H1 (cell line): ENCODE results near the gene HSPBP1. TPM values are rescaled to one million over a fixed set of nuclear protein-coding genes. Genes with fewer than 3 reads are reported as not detected.
A peak's percentile ranks its signal among the peaks of the same experiment; 100 is the strongest.

Experiments used
- CTCF ChIA-PET: fragments of 300-600 bp; sonication (Branson Sonifier 250); formaldehyde crosslinking; loops from one replicate; lab custom pipeline; 2021; ENCODE audit not compliant: partially characterized antibody; lab: Charles Lee
- POLR2A ChIA-PET: fragments of 300-600 bp; sonication (Branson Sonifier 250); formaldehyde crosslinking; loops from one replicate; lab custom pipeline; 2021; ENCODE audit warnings: inconsistent platforms; ENCODE audit not compliant: partially characterized antibody; lab: Charles Lee
- DNase-seq, 2 experiments: peaks; one replicate each; pipeline versions ENCODE4 v3.0.0 to v3.0.0-alpha.2; 2010 to 2022; ENCODE audit warnings: low spot score in 2 of 2, low read depth in 1 of 2, mixed read lengths in 1 of 2
- FAIRE-seq: peaks from 2 replicates; lab custom pipeline; 2011; peaks lifted over from hg19 to GRCh38; lab: Jason Lieb, UNC
- H2AFZ ChIP-seq: 2 replicates; pipeline ENCODE4 v1.8.1; 2012; ENCODE audit warnings: low read length, inconsistent platforms
- H2AK5ac ChIP-seq: 2 replicates; pipeline ENCODE4 v1.6.1; 2013; ENCODE audit warnings: low read depth, low read length
- H2BK120ac ChIP-seq: replicated peaks from 2 replicates; pipeline ENCODE3; 2013; ENCODE audit warnings: low read depth, low read length, inconsistent platforms
- H2BK12ac ChIP-seq: 2 replicates; pipeline ENCODE4 v1.6.1; 2013; ENCODE audit warnings: low read depth, low read length
- H2BK15ac ChIP-seq: 2 replicates; pipeline ENCODE4 v1.6.1; 2013; ENCODE audit warnings: low read length
- H2BK20ac ChIP-seq: 2 replicates; pipeline ENCODE4 v1.6.1; 2013; ENCODE audit warnings: low read length
- H2BK5ac ChIP-seq: 2 replicates; pipeline ENCODE4 v1.6.1; 2013; ENCODE audit warnings: low read depth, low read length
- H3K14ac ChIP-seq: 2 replicates; pipeline ENCODE4 v1.6.1; 2013; ENCODE audit warnings: inconsistent platforms; ENCODE audit not compliant: insufficient read length
- H3K18ac ChIP-seq: 2 replicates; pipeline ENCODE4 v1.6.1; 2013; ENCODE audit warnings: low read length; ENCODE audit errors: extremely low read depth
- H3K23ac ChIP-seq: 2 replicates; pipeline ENCODE4 v1.6.1; 2013; ENCODE audit warnings: inconsistent platforms; ENCODE audit not compliant: insufficient read length
- H3K23me2 ChIP-seq: 2 replicates; pipeline ENCODE4 v1.6.1; 2013; ENCODE audit warnings: low read depth, low read length
- H3K27ac ChIP-seq: 2 replicates; pipeline ENCODE4 v1.6.1; 2011; ENCODE audit warnings: low read depth, low read length, inconsistent platforms
- H3K27me3 ChIP-seq, 4 experiments: replicated peaks in 1 of 4; 1 replicate in 1 of 4; 2 replicates in 3 of 4; pipeline versions ENCODE4 v1.6.1 to v1.8.1; 2011 to 2013; ENCODE audit warnings: low read length in 3 of 4, mild to moderate bottlenecking in 3 of 4, inconsistent platforms in 2 of 4, mixed read lengths in 2 of 4, moderate library complexity in 1 of 4; ENCODE audit not compliant: control insufficient read depth in 3 of 4, insufficient read depth in 3 of 4; ENCODE audit errors: extremely low read depth in 1 of 4
- H3K36me3 ChIP-seq, 4 experiments: 2 replicates each; pipeline versions ENCODE4 v1.6.1 to v1.8.1; 2011 to 2013; ENCODE audit warnings: mild to moderate bottlenecking in 4 of 4, low read length in 3 of 4, moderate library complexity in 2 of 4, control low read depth in 1 of 4, inconsistent platforms in 1 of 4; ENCODE audit not compliant: insufficient read depth in 4 of 4, control insufficient read depth in 2 of 4
- H3K4ac ChIP-seq: replicated peaks from 2 replicates; pipeline ENCODE3; 2013; ENCODE audit warnings: low read length, low read depth, mixed read lengths, inconsistent platforms; ENCODE audit not compliant: insufficient read length
- H3K4me1 ChIP-seq, 4 experiments: replicated peaks in 1 of 4; 1 replicate in 1 of 4; 2 replicates in 3 of 4; pipeline versions ENCODE4 v1.6.1 to v1.8.1; 2011 to 2013; ENCODE audit warnings: low read length in 3 of 4, inconsistent platforms in 2 of 4, mixed read lengths in 1 of 4; ENCODE audit not compliant: insufficient read depth in 4 of 4, control insufficient read depth in 3 of 4
- H3K4me2 ChIP-seq, 2 experiments: 2 replicates each; pipeline versions ENCODE4 v1.6.1 to v1.8.1; 2011 to 2013; ENCODE audit warnings: low read depth in 2 of 2, low read length in 2 of 2, control low read depth in 1 of 2, inconsistent platforms in 1 of 2, mild to moderate bottlenecking in 1 of 2; ENCODE audit not compliant: insufficient read depth in 1 of 2
- H3K4me3 ChIP-seq, 4 experiments: fragments of 200-600, 300-600 bp in 1 of 4; sonication (generic), shearing (Covaris generic), sonication (Bioruptor Twin) in 1 of 4; 2 replicates each; pipeline versions ENCODE4 v1.5.1 to v1.8.1; 2011 to 2016; ENCODE audit warnings: low read length in 4 of 4, low read depth in 3 of 4, control low read depth in 2 of 4, inconsistent platforms in 2 of 4, mild to moderate bottlenecking in 2 of 4, mixed read lengths in 1 of 4, moderate library complexity in 1 of 4; ENCODE audit not compliant: insufficient read depth in 2 of 4; ENCODE audit errors: extremely low read depth in 1 of 4
- H3K56ac ChIP-seq: replicated peaks from 2 replicates; pipeline ENCODE3; 2013; ENCODE audit warnings: low read depth, mild to moderate bottlenecking, mixed read lengths, low read length, inconsistent platforms; ENCODE audit not compliant: insufficient read length
- H3K79me1 ChIP-seq: 2 replicates; pipeline ENCODE4 v1.6.1; 2013; ENCODE audit warnings: low read depth, low read length, control low read depth
- H3K79me2 ChIP-seq, 2 experiments: 2 replicates each; pipeline versions ENCODE4 v1.6.1 to v1.8.1; 2012 to 2013; ENCODE audit warnings: low read length in 2 of 2, mild to moderate bottlenecking in 2 of 2, inconsistent platforms in 1 of 2; ENCODE audit not compliant: insufficient read depth in 2 of 2, control insufficient read depth in 1 of 2
- H3K9ac ChIP-seq, 4 experiments: replicated peaks in 1 of 4; 1 replicate in 1 of 4; 2 replicates in 3 of 4; pipeline versions ENCODE4 v1.6.1 to v1.8.1; 2011 to 2013; ENCODE audit warnings: low read depth in 3 of 4, low read length in 3 of 4, control low read depth in 2 of 4, mild to moderate bottlenecking in 2 of 4, moderate library complexity in 2 of 4, inconsistent platforms in 1 of 4; ENCODE audit errors: extremely low read depth in 1 of 4
- H3K9me3 ChIP-seq, 2 experiments: 2 replicates each; pipeline versions ENCODE4 v1.6.1 to v1.8.1; 2012 to 2013; ENCODE audit warnings: mild to moderate bottlenecking in 2 of 2, moderate library complexity in 2 of 2, control low read depth in 1 of 2, inconsistent platforms in 1 of 2, low read depth in 1 of 2, low read length in 1 of 2, mixed read lengths in 1 of 2; ENCODE audit not compliant: insufficient read depth in 2 of 2
- H4K20me1 ChIP-seq, 2 experiments: replicated peaks in 1 of 2; 2 replicates each; pipeline versions ENCODE3 to v1.8.1; 2011 to 2013; ENCODE audit warnings: inconsistent platforms in 2 of 2, low read length in 2 of 2, mild to moderate bottlenecking in 1 of 2; ENCODE audit not compliant: insufficient read depth in 2 of 2, control insufficient read depth in 1 of 2
- H4K5ac ChIP-seq: 2 replicates; pipeline ENCODE4 v1.6.1; 2013; ENCODE audit warnings: low read length, low read depth, mixed read lengths, inconsistent platforms; ENCODE audit not compliant: insufficient read length
- H4K8ac ChIP-seq: 2 replicates; pipeline ENCODE4 v1.8.0; 2013; ENCODE audit warnings: mild to moderate bottlenecking, moderate library complexity, low read length, inconsistent platforms; ENCODE audit not compliant: insufficient read depth; ENCODE audit errors: extremely low read depth
- H4K91ac ChIP-seq: replicated peaks from 2 replicates; pipeline ENCODE3; 2013; ENCODE audit warnings: low read length, mixed read lengths, inconsistent platforms; ENCODE audit not compliant: insufficient read length
- ATF2 ChIP-seq: IDR thresholded peaks from 2 replicates; pipeline ENCODE4 v1.6.1; 2012; ENCODE audit warnings: low read length, inconsistent platforms
- BCL11A ChIP-seq, 2 experiments: IDR thresholded peaks; one replicate each; pipeline ENCODE4 v1.6.1; 2011; ENCODE audit warnings: low read depth in 2 of 2, low read length in 2 of 2, mild to moderate bottlenecking in 2 of 2
- HDAC6 ChIP-seq: IDR thresholded peaks from one replicate; pipeline ENCODE4 v1.7.1; 2012; ENCODE audit warnings: low read depth, mild to moderate bottlenecking, inconsistent platforms, low read length, moderate library complexity
- KDM4A ChIP-seq: IDR thresholded peaks from one replicate; pipeline ENCODE4 v1.7.1; 2012; ENCODE audit warnings: low read depth, mild to moderate bottlenecking, moderate library complexity, low read length, inconsistent platforms; ENCODE audit not compliant: severe bottlenecking
- POLR2A ChIP-seq, 2 experiments: IDR thresholded peaks; 1 replicate in 1 of 2; 2 replicates in 1 of 2; pipeline ENCODE4 v1.6.1; 2011; ENCODE audit warnings: low read depth in 2 of 2, low read length in 2 of 2, mild to moderate bottlenecking in 2 of 2; ENCODE audit errors: control extremely low read depth in 1 of 2
- RNF2 ChIP-seq: fragments of 200-900, 300-1000 bp; sonication (generic); IDR thresholded peaks from 2 replicates; pipeline ENCODE4 v1.7.1; 2016; ENCODE audit warnings: borderline replicate concordance, low read depth, mild to moderate bottlenecking, antibody characterized with exemption, low read length; ENCODE audit not compliant: poor library complexity, severe bottlenecking; ENCODE audit errors: missing control alignments
- SIN3A ChIP-seq, 2 experiments: IDR thresholded peaks in 1 of 2; conservative IDR thresholded peaks in 1 of 2; 2 replicates each; pipeline ENCODE4 v1.6.1; 2011 to 2012; ENCODE audit warnings: low read length in 2 of 2, improper control_type of control experiment in 1 of 2, low read depth in 1 of 2, mild to moderate bottlenecking in 1 of 2
- SIX5 ChIP-seq: IDR thresholded peaks from 2 replicates; pipeline ENCODE4 v1.6.1; 2011; ENCODE audit warnings: mild to moderate bottlenecking, low read depth, low read length
- TBP ChIP-seq: IDR thresholded peaks from 2 replicates; pipeline ENCODE4 v1.6.1; 2011; ENCODE audit warnings: low read depth, low read length, improper control_type of control experiment
- TCF12 ChIP-seq: IDR thresholded peaks from 2 replicates; pipeline ENCODE4 v1.6.1; 2011; ENCODE audit warnings: low read depth, mild to moderate bottlenecking, low read length
- WGBS, 2 experiments: shearing (Covaris generic) in 1 of 2; methylation state at CpG; one replicate each; pipeline versions ENCODE4 v1.1.6 to v1.1.7; 2013 to 2015; ENCODE audit warnings: low lambda C conversion rate in 2 of 2, mixed read lengths in 2 of 2, inconsistent platforms in 1 of 2, low coverage in 1 of 2, missing lambda C conversion rate in 1 of 2; ENCODE audit not compliant: insufficient replicate concordance in 2 of 2, insufficient coverage in 1 of 2, insufficient read length in 1 of 2; ENCODE audit errors: extremely low coverage in 1 of 2, missing lambda C conversion rate in 1 of 2; 5-methylcytosine and 5-hydroxymethylcytosine counted together
- polyA plus RNA-seq, 7 experiments: library from polyadenylated mRNA; depleted of rRNA in 3 of 7; stranded (reverse) in 5 of 7; unstranded in 2 of 7; fragments of >200 nt in 5 of 7; fragments of 200-250 nt in 2 of 7; gene quantifications; 1 replicate in 5 of 7; 2 replicates in 1 of 7; 4 replicates in 1 of 7; pipeline versions ENCODE4 v1.2.1 to v1.2.3, GENCODE V29; 2011 to 2013; ENCODE audit warnings: missing spikeins in 2 of 7, mixed read lengths in 2 of 7
- total RNA-seq: library from RNA; stranded (reverse); fragmentation: NEBNext Ultra II Directional; extraction: Animal tissue kit (Norgen Biotek cat#: 25700); gene quantifications from 2 replicates; pipeline ENCODE4 v1.2.1, GENCODE V29; 2021

HSPBP1 gene
- total and polyA plus RNA-seq, 2 of the 8 experiments (the other 6 are each of a cell fraction or from before 2014, with no cell fraction given), result 63.4 to 100 TPM

GRCh38 chr19:55253842-55254624, 25.9 kb downstream of the HSPBP1 start:
- no peak overlapping the region for H3K4me3 ChIP-seq
- WGBS, 2 experiments, result 82% methylated on average over 23 of the region's 23 CpGs; no CpG with 5 or more reads in 1 of the 2 experiments
- no peaks in the 10 kb centered on the region for H3K36me3 ChIP-seq
- no peak overlapping the region for H3K27ac ChIP-seq
- peaks cover 7% of the 10 kb centered on the region; the same call in 1 of the 2 replicates for H3K23me2 ChIP-seq
- H3K56ac ChIP-seq, result no peak overlapping the region
- H4K91ac ChIP-seq, result no peak overlapping the region
- H4K8ac ChIP-seq, result no peak overlapping the region
- no peak overlapping the region for H3K23ac ChIP-seq
- H3K27me3 ChIP-seq, result no peaks in the 10 kb centered on the region
- H3K79me2 ChIP-seq, result peaks cover 17 to 94% of the 10 kb centered on the region in 2 experiments
- no peak overlapping the region for H3K9ac ChIP-seq
- H3K4me2 ChIP-seq, result no peak overlapping the region; a peak in 2 of 4 replicates
- no peak overlapping the region for H2BK15ac ChIP-seq
- H2BK20ac ChIP-seq, result no peak overlapping the region
- H2BK12ac ChIP-seq, result no peak overlapping the region
- H3K4ac ChIP-seq, result no peak overlapping the region
- H3K14ac ChIP-seq, result no peak overlapping the region
- H2BK120ac ChIP-seq, result no peak overlapping the region
- FAIRE-seq (no peak), DNase-seq (no peak)
- H2AK5ac ChIP-seq, result no peak overlapping the region
- no peak overlapping the region for H3K18ac ChIP-seq
- H2BK5ac ChIP-seq, result peak overlapping the region; percentile 46; the same call in 1 of the 2 replicates
- peaks cover 32% of the 10 kb centered on the region for H3K79me1 ChIP-seq
- ChIA-PET CTCF (interaction anchor here (0.9 to 4.7 kb wide), 8 partner anchors 11 to 214 kb away, joined by 3 to 32 read pairs (median 4); partner anchors contain the start of gene DNAAF3), POLR2A (interaction anchor here (1.0 to 5.0 kb wide), 6 partner anchors 13 to 153 kb away, joined by 3 to 23 read pairs (median 4); partner anchors contain the start of gene UBE2S)
- peaks cover 34 to 53% of the 10 kb centered on the region in 2 experiments for H4K20me1 ChIP-seq
- H2AFZ ChIP-seq, result no peak overlapping the region
- peaks cover 4 to 23% (median 14%) of the 10 kb centered on the region in 4 experiments; a peak in 6 of 7 replicates for H3K4me1 ChIP-seq
- H3K9me3 ChIP-seq, result no peaks in the 10 kb centered on the region
- H4K5ac ChIP-seq, result no peak overlapping the region
- TF ChIP-seq TCF12 (no peak), RNF2 (no peak), ATF2 (no peak), SIN3A (conservative IDR thresholded peaks at IDR 0.05 in 1 of 2, IDR thresholded peaks at IDR 0.05 in 1 of 2; ENCODE audit: low read depth in 1 of 2, low read length in 2 of 2) (no peak), BCL11A (IDR thresholded peaks at IDR 0.05; ENCODE audit: low read depth in 2 of 2, low read length in 2 of 2) (no peak), TBP (no peak), SIX5 (no peak), POLR2A (IDR thresholded peaks at IDR 0.05; ENCODE audit: control extremely low read depth in 1 of 2, low read depth in 2 of 2, low read length in 2 of 2) (no peak), HDAC6 (no peak), KDM4A (no peak)
